ENCODE measurements around the gene SGPP2. TPM values are rescaled to one million over a fixed set of nuclear protein-coding genes. Genes with fewer than 3 reads are reported as not detected.

Gene SGPP2
- total and polyA plus RNA-seq, 2 donors from 2014 or later: 8.2 to 89.8 TPM

- intact Hi-C loops (cut with DNase I): no loop called here
- peak in 1 of 5 donors; percentile 55 for DNase-seq
- peaks cover 0 to 2% (median 0%) of the 10 kb centered on the region in 3 donors for H3K4me1 ChIP-seq (ENCODE audit: control insufficient read depth in 2 of 3, insufficient read depth in 2 of 3, low read depth in 1 of 3, low read length in 3 of 3)
- H3K36me3 ChIP-seq (ENCODE audit: control insufficient read depth in 2 of 3, insufficient read depth in 3 of 3, low read length in 3 of 3): no peaks in the 10 kb centered on the region
- no peak for TF ChIP-seq CTCF (IDR thresholded peaks at IDR 0.05; ENCODE audit: borderline replicate concordance, extremely low read depth, insufficient read depth)
- peak; percentile 19 for FAIRE-seq
- H3K27me3 ChIP-seq (ENCODE audit: control insufficient read depth, insufficient read depth, low read length): no peaks in the 10 kb centered on the region
- no peak overlapping the region for H3K27ac ChIP-seq (ENCODE audit: low read depth in 2 of 2, low read length in 2 of 2)
- no peak overlapping the region for H3K9ac ChIP-seq (ENCODE audit: low read length in 3 of 3)
- H3K4me3 ChIP-seq (ENCODE audit: low read length in 3 of 3): no peak overlapping the region
- no peaks in the 10 kb centered on the region for H3K9me3 ChIP-seq (ENCODE audit: control insufficient read depth in 2 of 3, insufficient read depth in 1 of 3, low read length in 3 of 3)
Observed at GRCh38 chr2:222494104-222494739, 69.9 kb downstream of the SGPP2 start.

- Histone ChIP-seq H3K9ac (ENCODE audit: low read length in 3 of 3) (no peak overlapping the region), H3K36me3 (ENCODE audit: control insufficient read depth in 2 of 3, insufficient read depth in 3 of 3, low read length in 3 of 3) (no peaks in the 10 kb centered on the region), H3K9me3 (ENCODE audit: control insufficient read depth in 2 of 3, insufficient read depth in 1 of 3, low read length in 3 of 3) (no peaks in the 10 kb centered on the region), H3K27me3 (ENCODE audit: control insufficient read depth, insufficient read depth, low read length) (no peaks in the 10 kb centered on the region), H3K4me3 (ENCODE audit: low read length in 3 of 3) (no peak overlapping the region), H3K27ac (ENCODE audit: low read depth in 2 of 2, low read length in 2 of 2) (no peak overlapping the region), H3K4me1 (ENCODE audit: control insufficient read depth in 2 of 3, insufficient read depth in 2 of 3, low read depth in 1 of 3, low read length in 3 of 3) (peaks cover 0 to 2% (median 0%) of the 10 kb centered on the region in 3 donors)
- FAIRE-seq: no peak
- peak in 1 of 5 donors; percentile 30 for DNase-seq
- no peak for TF ChIP-seq CTCF (IDR thresholded peaks at IDR 0.05; ENCODE audit: borderline replicate concordance, extremely low read depth, insufficient read depth)
- intact Hi-C loops (cut with DNase I): no loop called here
Observed at GRCh38 chr2:222495388-222495787, 71.0 kb downstream of the SGPP2 start.

- FAIRE-seq (no peak), DNase-seq (no peak)
- no peak overlapping the region for H3K27ac ChIP-seq (ENCODE audit: low read depth in 2 of 2, low read length in 2 of 2)
- H3K27me3 ChIP-seq (ENCODE audit: control insufficient read depth, insufficient read depth, low read length): no peaks in the 10 kb centered on the region
- intact Hi-C loops (cut with DNase I): no loop called here
- H3K9me3 ChIP-seq (ENCODE audit: control insufficient read depth in 2 of 3, insufficient read depth in 1 of 3, low read length in 3 of 3): no peaks in the 10 kb centered on the region
- no peak for TF ChIP-seq CTCF (IDR thresholded peaks at IDR 0.05; ENCODE audit: borderline replicate concordance, extremely low read depth, insufficient read depth)
- H3K36me3 ChIP-seq (ENCODE audit: control insufficient read depth in 2 of 3, insufficient read depth in 3 of 3, low read length in 3 of 3): no peaks in the 10 kb centered on the region
- no peaks in the 10 kb centered on the region for H3K4me1 ChIP-seq (ENCODE audit: control insufficient read depth in 2 of 3, insufficient read depth in 2 of 3, low read depth in 1 of 3, low read length in 3 of 3)
- no peak overlapping the region for H3K9ac ChIP-seq (ENCODE audit: low read length in 3 of 3)
- H3K4me3 ChIP-seq (ENCODE audit: low read length in 3 of 3): no peak overlapping the region
Observed at GRCh38 chr2:222499226-222499625, 74.9 kb downstream of the SGPP2 start.

- H3K4me1 ChIP-seq (ENCODE audit: control insufficient read depth in 2 of 3, insufficient read depth in 2 of 3, low read depth in 1 of 3, low read length in 3 of 3): no peaks in the 10 kb centered on the region
- no peaks in the 10 kb centered on the region for H3K9me3 ChIP-seq (ENCODE audit: control insufficient read depth in 2 of 3, insufficient read depth in 1 of 3, low read length in 3 of 3)
- no peaks in the 10 kb centered on the region for H3K27me3 ChIP-seq (ENCODE audit: control insufficient read depth, insufficient read depth, low read length)
- H3K27ac ChIP-seq (ENCODE audit: low read depth in 2 of 2, low read length in 2 of 2): no peak overlapping the region
- no peaks in the 10 kb centered on the region for H3K36me3 ChIP-seq (ENCODE audit: control insufficient read depth in 2 of 3, insufficient read depth in 3 of 3, low read length in 3 of 3)
- no peak for FAIRE-seq
- intact Hi-C loops (cut with DNase I): no loop called here
- no peak overlapping the region for H3K4me3 ChIP-seq (ENCODE audit: low read length in 3 of 3)
- H3K9ac ChIP-seq (ENCODE audit: low read length in 3 of 3): no peak overlapping the region
- TF ChIP-seq CTCF (IDR thresholded peaks at IDR 0.05; ENCODE audit: borderline replicate concordance, extremely low read depth, insufficient read depth): no peak
- no peak for DNase-seq
Observed at GRCh38 chr2:222504191-222504590, 79.8 kb downstream of the SGPP2 start.
